HG02884 (cell line): ENCODE data around the gene PCDH7.

Source experiments
- ATAC-seq: cut with Tn5 transposase; IDR thresholded peaks from one replicate; pipeline ENCODE4 v1.9.1; 2021; ENCODE audit warnings: mild to moderate bottlenecking, moderate library complexity; ENCODE audit not compliant: unreplicated experiment

The PCDH7 gene

DNA sequence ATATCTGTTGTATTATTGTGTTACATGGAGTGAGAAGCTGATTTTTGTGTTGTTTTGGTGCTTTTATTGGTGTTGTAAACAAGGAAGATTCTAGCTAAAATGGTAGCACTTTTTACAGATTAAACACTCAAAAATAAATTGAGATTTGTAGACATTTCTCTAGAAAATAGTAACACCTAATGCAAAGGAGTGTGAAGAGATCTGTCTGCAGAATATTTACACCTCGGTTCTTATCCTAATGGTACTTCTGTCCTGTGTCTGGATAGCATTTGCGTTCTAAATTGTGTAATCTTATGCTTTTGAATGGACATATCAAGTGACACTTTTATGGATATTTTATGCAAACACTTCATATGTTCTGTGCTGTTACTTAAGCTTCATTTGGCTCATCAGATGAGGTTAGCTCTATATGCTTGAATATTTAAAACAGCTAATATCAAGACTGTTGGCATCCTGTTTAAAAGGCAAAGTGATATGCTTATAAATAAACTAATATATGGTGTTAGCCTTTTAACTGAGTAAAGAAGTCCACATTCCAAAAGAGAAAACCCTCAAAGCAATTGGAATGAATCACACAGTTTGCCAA lies 6.0 kb downstream of the PCDH7 start:
- ATAC-seq, result no peak

DNA sequence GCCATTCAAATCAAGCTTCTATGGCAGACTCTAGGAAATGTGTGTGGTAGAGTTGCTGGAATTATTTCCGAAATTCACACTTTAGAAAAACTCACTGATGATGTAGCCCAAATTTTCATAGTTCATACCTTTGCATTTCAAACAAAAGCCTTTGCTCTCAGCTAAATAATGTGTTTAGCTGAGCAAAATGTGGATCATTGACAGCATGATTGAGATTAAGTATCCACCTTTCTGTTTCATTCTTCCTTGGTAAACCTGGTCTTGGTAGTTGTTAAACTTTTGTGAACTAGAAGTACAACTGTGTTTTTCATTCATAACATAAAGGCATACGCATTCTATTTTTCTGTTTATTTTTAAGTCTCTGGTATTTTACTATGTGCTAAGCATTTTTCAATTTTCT lies 7.2 kb downstream of the PCDH7 start:
- no peak for ATAC-seq

DNA sequence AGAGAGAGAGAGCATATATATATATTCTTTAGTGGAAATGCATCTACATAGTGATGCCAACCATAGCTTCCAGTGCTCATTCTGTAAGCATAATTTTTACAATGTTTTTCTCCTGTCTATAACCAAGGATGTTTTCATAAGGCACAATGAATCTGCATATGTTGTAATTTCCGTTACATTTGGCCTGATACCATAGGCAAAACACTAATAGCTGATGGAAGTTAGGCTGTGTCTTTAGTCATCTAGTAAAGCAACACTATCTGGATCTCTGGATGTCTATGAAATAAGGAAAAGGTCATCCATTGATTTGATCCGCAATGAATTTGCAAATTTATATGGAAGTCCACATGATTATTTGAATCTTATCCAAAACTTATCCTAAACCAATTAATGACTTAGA lies 8.1 kb downstream of the PCDH7 start:
- no peak for ATAC-seq

GRCh38 chr4:30743897-30744296 lies 23.7 kb downstream of the PCDH7 start:
- no peak for ATAC-seq

- ATAC-seq, result no peak
These were observed 24.2 kb downstream of the PCDH7 start for GRCh38 chr4:30744386-30744785.

GRCh38 chr4:30744957-30745640 lies 24.9 kb downstream of the PCDH7 start:
- no peak for ATAC-seq

DNA sequence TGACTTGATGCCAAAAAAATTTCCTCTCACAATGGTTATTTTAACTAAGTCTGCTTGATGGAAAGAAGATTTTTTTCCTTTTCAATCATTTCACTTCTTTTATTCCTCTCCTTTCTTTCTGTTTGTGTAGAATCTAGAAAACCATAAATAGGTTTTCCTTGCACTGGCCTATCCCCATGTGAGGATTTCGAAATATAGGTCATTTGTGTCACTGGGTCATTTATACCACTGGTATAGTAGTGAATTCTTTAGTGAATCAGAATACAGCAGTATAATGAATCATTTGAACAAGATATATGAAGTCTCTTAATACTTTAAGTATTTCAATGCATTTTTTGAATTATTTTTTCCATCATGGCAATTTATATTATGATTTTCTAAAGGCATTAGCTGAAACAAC lies 26.6 kb downstream of the PCDH7 start:
- ATAC-seq, result no peak

DNA sequence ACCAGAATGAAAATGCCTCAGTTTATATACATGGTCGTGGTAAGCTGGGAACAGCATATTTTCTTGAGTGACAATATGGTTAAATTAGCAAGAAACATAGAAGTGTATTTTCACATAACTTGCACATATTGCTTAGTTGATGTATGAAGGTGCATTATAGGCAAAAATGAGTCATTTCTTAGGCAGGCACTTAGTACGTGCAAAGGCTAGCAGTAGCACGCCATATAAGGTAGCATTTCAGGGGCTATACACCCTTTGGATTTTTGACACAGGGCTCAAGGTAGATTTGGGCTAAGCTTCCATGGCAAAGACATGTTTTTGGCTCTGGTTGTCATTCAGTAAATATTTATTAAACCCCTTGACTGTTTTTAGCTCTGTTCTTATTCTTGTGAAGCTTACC lies 33.1 kb downstream of the PCDH7 start:
- ATAC-seq, result no peak

GRCh38 chr4:30754021-30754420 lies 33.9 kb downstream of the PCDH7 start:
- no peak for ATAC-seq

DNA sequence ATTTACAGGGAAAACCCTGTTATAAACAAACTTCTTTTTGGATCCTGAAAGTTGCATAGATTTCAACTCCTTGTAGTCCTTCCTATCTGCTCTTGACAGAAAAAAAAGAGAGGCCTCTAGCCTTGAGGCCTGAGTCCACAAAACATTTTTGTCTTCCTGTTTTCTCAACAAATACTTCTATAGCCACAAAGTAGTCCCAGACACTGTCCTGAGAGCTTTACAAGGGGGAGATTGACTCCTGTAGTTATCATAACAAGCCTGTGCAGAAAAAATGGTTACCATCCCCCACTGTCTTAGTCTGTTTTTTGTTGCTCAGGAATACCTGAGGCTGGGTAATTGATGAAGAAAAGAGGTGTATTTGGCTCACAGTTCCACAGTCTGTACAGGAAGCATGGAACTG lies 35.2 kb downstream of the PCDH7 start:
- no peak for ATAC-seq

GRCh38 chr4:30756553-30756952 lies 36.4 kb downstream of the PCDH7 start:
- ATAC-seq, result no peak

GRCh38 chr4:30757357-30757756 lies 37.2 kb downstream of the PCDH7 start:
- no peak for ATAC-seq

GRCh38 chr4:30760551-30760950 lies 40.4 kb downstream of the PCDH7 start:
- ATAC-seq, result no peak

- ATAC-seq, result no peak
These were observed 43.2 kb downstream of the PCDH7 start for GRCh38 chr4:30763321-30763727.

DNA sequence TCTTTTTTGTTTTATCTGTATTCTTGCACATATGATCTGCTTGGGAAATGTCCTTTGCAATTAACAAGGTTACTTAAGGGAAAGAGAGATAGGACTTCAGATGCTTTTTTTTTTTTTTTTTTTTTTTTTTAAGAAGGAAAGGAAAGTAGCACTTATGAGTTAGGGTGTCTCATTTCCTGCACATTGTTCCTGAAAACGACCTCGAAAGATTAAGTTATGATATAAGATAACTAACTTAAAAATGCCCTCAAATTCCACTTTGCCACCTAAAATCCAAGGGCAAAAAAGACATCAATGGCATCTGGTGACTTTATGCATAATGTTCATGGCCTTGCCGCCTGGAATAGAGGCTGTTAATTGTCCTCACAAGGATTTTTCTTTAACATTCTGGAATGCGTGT lies 44.9 kb downstream of the PCDH7 start:
- no peak for ATAC-seq

GRCh38 chr4:30767147-30767845 lies 47.1 kb downstream of the PCDH7 start:
- no peak for ATAC-seq

DNA sequence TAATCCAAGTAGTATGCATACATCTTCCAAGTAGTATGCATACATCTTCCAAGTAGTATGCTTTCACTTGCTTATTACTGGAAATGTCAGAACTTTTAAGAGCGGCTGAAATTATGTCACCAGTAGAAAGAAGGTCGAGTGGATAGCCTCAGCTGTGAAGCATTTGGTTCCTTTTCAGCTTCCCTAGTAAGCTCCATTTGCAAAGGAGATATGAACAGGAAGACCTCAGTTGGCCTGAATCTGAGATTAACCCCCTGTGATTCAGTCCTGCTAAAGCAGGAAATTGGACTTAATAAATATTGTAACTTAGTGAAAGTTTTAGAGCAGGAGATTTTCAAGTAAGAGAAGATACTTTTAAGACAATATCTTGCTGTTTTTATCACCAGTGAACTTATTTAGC lies 48.1 kb downstream of the PCDH7 start:
- ATAC-seq, result no peak

DNA sequence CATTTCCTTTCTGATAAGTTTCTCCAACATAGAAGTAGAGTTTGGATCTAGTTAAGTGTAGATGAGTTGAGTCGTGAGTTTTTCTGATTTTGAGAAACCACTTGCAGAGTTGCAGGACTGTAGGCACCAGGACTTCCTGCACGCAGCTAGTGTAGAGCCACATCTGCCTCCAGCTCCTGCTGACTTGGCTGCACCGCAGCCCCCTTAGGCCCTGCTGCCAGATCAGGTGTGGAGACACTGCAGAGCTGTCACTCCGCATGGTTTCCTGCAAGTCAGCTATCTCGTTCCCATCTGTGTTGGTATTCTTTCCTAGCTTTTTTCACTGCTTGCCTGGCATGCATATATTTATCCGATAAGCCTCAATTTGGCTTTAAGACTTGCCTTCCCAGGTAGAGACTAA lies 48.9 kb downstream of the PCDH7 start:
- ATAC-seq, result no peak

DNA sequence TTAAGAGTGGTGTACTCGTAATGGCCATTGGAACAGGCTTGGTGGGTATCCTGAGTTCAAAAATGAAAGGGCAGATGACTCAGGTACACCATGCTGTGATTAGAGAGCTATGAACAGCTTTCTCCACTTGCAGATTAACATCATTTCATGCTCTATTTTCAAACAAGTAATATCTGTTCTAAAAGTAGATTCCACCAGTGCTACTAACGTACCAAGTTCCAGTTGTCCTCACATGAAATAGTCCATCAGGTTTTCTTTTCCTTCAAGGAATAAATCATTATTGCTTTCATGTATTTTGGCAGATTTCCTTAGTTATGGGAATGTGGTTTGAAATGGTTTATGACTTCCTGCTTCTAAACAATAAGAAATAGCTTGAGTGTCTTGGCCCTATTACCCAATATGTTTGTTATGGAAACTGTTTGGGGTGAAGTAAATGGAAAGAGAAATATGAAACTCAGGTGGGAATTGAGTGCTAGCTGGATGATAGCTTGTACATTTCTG lies 49.9 kb downstream of the PCDH7 start:
- no peak for ATAC-seq

DNA sequence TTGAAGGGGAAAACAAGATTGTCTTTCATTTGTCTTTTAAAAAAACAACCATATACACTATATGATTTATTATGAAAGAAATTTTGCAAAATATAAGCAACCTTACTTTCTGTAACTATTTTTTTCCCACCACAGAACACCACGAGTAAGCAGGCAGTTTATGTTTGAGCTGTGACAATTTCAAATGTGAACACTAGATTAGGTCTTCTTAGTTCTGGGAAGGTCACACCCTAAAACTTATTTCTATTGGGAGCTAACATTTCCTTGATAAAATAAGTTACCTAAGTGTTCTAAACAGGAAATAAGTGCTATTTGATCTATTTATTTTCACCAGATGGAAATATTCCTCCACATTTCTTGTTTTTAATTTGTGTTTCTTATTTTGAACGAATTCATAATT lies 50.6 kb downstream of the PCDH7 start:
- ATAC-seq, result no peak

GRCh38 chr4:30776451-30776850 lies 56.3 kb downstream of the PCDH7 start:
- ATAC-seq, result no peak

DNA sequence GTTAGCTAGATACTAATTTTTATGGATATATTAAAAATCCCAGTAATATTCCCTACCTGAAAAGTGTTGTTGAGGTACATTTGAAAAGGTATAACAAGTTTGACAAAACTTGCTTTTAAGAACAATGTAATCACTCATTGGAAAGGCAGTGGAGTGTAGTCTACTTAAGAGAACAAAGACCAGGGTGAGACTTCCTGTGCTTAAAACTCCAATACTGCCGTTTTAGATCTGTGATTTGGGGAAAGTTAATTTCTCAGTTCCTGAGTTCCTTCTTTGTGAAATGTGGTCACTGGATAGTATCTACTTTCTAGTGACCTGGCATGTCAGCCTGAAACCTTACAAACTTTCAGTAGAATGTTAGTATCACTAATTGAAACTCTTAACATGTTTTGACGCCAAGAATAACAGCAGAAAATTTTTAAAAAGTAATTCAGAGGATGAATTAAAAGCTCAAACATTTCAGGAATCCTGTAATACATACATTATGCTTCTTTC lies 56.8 kb downstream of the PCDH7 start:
- ATAC-seq, result no peak
